Transverse colon (tissue), 4 donors: Measurements from ENCODE around the gene BBC3. TPM values are rescaled to one million over a fixed set of nuclear protein-coding genes. Genes with fewer than 3 reads are reported as not detected.
A peak's percentile ranks its signal among the peaks of the same experiment; 100 is the strongest.

Source experiments
- DNase-seq: peaks from one replicate; pipeline ENCODE4 v3.0.0-alpha.2; 2019
- H3K27ac ChIP-seq, 4 donors: fragments of 200-600 bp; sonication (generic); 2 replicates each; pipeline ENCODE4 v1.5.1; 2016 to 2018; ENCODE audit warnings: inconsistent platforms in 4 of 4
- H3K27me3 ChIP-seq: fragments of 200-600 bp; sonication (generic); 2 replicates; pipeline ENCODE4 v1.5.1; 2017; ENCODE audit warnings: inconsistent platforms
- H3K36me3 ChIP-seq, 4 donors: fragments of 200-600 bp; sonication (generic); 2 replicates each; pipeline ENCODE4 v1.5.1; 2017 to 2019; ENCODE audit warnings: inconsistent platforms in 4 of 4
- H3K4me1 ChIP-seq, 4 donors: fragments of 200-600 bp; sonication (generic); 2 replicates each; pipeline ENCODE4 v1.5.1; 2017 to 2020; ENCODE audit warnings: inconsistent platforms in 4 of 4
- H3K4me3 ChIP-seq, 4 donors: fragments of 200-600 bp; sonication (generic); 1 replicate in 1 of 4; 2 replicates in 3 of 4; pipeline versions ENCODE4 v1.5.1 to v1.6.1; 2017 to 2019; ENCODE audit warnings: inconsistent platforms in 4 of 4
- H3K9me3 ChIP-seq, 2 donors: fragments of 200-600 bp; sonication (generic); 2 replicates each; pipeline ENCODE4 v1.5.1; 2017 to 2019; ENCODE audit warnings: inconsistent platforms in 2 of 2
- EP300 ChIP-seq: sonication (generic); formaldehyde crosslinking; IDR thresholded peaks from one replicate; pipeline ENCODE4 v1.6.1; 2017; ENCODE audit warnings: antibody characterized with exemption, low read depth
- POLR2A ChIP-seq: fragments of 450-650 bp; IDR thresholded peaks from one replicate; pipeline ENCODE4 v1.6.1; 2016; ENCODE audit warnings: antibody characterized with exemption, mild to moderate bottlenecking, moderate library complexity
- POLR2AphosphoS5 ChIP-seq, 3 donors: sonication (generic); formaldehyde crosslinking; IDR thresholded peaks; one replicate each; pipeline ENCODE4 v1.6.1; 2016; ENCODE audit warnings: antibody characterized with exemption in 3 of 3
- WGBS, 2 donors: methylation state at CpG; one replicate each; pipeline ENCODE4 v1.1.5; 2018; ENCODE audit warnings: low coverage in 1 of 2; 5-methylcytosine and 5-hydroxymethylcytosine counted together
- in situ Hi-C, 4 donors: fragments of 200-750 bp; cut with MboI; loops; one replicate each; pipeline versions ENCODE4 v1.15.0 to v1.15.1; 2017; ENCODE audit warnings: low sequenced_read_pairs in 3 of 4, low pct_ligation_motif_present in 1 of 4, low pct_unique_long_range_greater_than_20kb in 1 of 4
- intact Hi-C: fragments of 100-400 bp; cut with DNase I; formaldehyde crosslinking; loops from one replicate; pipeline ENCODE4 v1.15.1; 2023; ENCODE audit warnings: low total_unique reads
- total RNA-seq, 4 donors: library from RNA; depleted of rRNA; stranded (reverse); fragments of >200 nt; gene quantifications; one replicate each; pipeline ENCODE4 v1.1.0, GENCODE V29; 2016
- TF ChIP-seq, protein P1 (sequence below), 5 experiments: fragments of 200-600 bp in 3 of 5; fragments of 450-650 bp in 2 of 5; sonication (generic) in 3 of 5; IDR thresholded peaks; 1 replicate in 2 of 5; 2 replicates in 3 of 5; pipeline ENCODE4 v1.5.1; 2016 to 2017; ENCODE audit warnings: antibody characterized with exemption in 5 of 5, inconsistent platforms in 3 of 5, mild to moderate bottlenecking in 2 of 5, moderate library complexity in 1 of 5

Gene BBC3
- total RNA-seq, 4 donors from 2014 or later = 10.9 to 31.0 (median 14.4) TPM

- peak overlapping the region; percentile 87 to 92 (median 88) for H3K27ac ChIP-seq
- 69% methylated on average over 2 of the region's 2 CpGs; no CpG with 5 or more reads in 1 of the 2 donors for WGBS, 2 donors
- H3K9me3 ChIP-seq = no peaks in the 10 kb centered on the region
- in situ Hi-C loops = no loop called here
- no peak for TF ChIP-seq POLR2AphosphoS5 (IDR thresholded peaks at IDR 0.05)
- TF ChIP-seq EP300 = no peak
- no peak for TF ChIP-seq POLR2A
- TF ChIP-seq, protein P1, sequence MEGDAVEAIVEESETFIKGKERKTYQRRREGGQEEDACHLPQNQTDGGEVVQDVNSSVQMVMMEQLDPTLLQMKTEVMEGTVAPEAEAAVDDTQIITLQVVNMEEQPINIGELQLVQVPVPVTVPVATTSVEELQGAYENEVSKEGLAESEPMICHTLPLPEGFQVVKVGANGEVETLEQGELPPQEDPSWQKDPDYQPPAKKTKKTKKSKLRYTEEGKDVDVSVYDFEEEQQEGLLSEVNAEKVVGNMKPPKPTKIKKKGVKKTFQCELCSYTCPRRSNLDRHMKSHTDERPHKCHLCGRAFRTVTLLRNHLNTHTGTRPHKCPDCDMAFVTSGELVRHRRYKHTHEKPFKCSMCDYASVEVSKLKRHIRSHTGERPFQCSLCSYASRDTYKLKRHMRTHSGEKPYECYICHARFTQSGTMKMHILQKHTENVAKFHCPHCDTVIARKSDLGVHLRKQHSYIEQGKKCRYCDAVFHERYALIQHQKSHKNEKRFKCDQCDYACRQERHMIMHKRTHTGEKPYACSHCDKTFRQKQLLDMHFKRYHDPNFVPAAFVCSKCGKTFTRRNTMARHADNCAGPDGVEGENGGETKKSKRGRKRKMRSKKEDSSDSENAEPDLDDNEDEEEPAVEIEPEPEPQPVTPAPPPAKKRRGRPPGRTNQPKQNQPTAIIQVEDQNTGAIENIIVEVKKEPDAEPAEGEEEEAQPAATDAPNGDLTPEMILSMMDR (IDR thresholded peaks at IDR 0.05) = no peak
- no peaks in the 10 kb centered on the region for H3K27me3 ChIP-seq
- H3K4me3 ChIP-seq = no peak overlapping the region
- intact Hi-C loops = no loop called here
- DNase-seq = no peak
- no peaks in the 10 kb centered on the region for H3K36me3 ChIP-seq
- H3K4me1 ChIP-seq = peaks cover 35 to 58% (median 57%) of the 10 kb centered on the region in 4 donors
These were observed 43.7 kb downstream of the BBC3 start for GRCh38 chr19:47187335-47187655.

- Histone ChIP-seq H3K9me3 (no peaks in the 10 kb centered on the region), H3K4me1 (peaks cover 35 to 58% (median 57%) of the 10 kb centered on the region in 4 donors), H3K36me3 (no peaks in the 10 kb centered on the region), H3K27ac (peak overlapping the region; percentile 87 to 92 (median 88)), H3K27me3 (no peaks in the 10 kb centered on the region), H3K4me3 (no peak overlapping the region)
- 69 to 80% methylated on average over 3 to 17 of the region's 17 CpGs for WGBS, 2 donors
- DNase-seq = peak; percentile 30
- in situ Hi-C loops (no loop called here), intact Hi-C loops (no loop called here)
- TF ChIP-seq POLR2A (no peak), EP300 (no peak), POLR2AphosphoS5 (IDR thresholded peaks at IDR 0.05) (no peak)
- TF ChIP-seq, protein P1 (IDR thresholded peaks at IDR 0.05) = no peak
These were observed 44.3 kb downstream of the BBC3 start for GRCh38 chr19:47186446-47187334.

- H3K36me3 ChIP-seq = peaks cover 0 to 3% (median 0%) of the 10 kb centered on the region in 4 donors
- peak overlapping the region in 1 of 4 donors; percentile 17 for H3K27ac ChIP-seq
- intact Hi-C loops (no loop called here), in situ Hi-C loops (no loop called here)
- no peaks in the 10 kb centered on the region for H3K9me3 ChIP-seq
- no peak for TF ChIP-seq POLR2A
- TF ChIP-seq EP300 = no peak
- TF ChIP-seq, protein P1 (IDR thresholded peaks at IDR 0.05) = no peak
- TF ChIP-seq POLR2AphosphoS5 (IDR thresholded peaks at IDR 0.05) = no peak
- no peak for DNase-seq
- whole genome bisulfite sequencing, 2 donors = 55% methylated on average over 2 of the region's 2 CpGs; no CpG with 5 or more reads in 1 of the 2 donors
- no peaks in the 10 kb centered on the region for H3K27me3 ChIP-seq
- H3K4me1 ChIP-seq = peaks cover 14 to 30% (median 29%) of the 10 kb centered on the region in 4 donors
- H3K4me3 ChIP-seq = no peak overlapping the region
These were observed 47.4 kb downstream of the BBC3 start for GRCh38 chr19:47183601-47184000.

- no peak overlapping the region for H3K27ac ChIP-seq
- peaks cover 0 to 3% (median 0%) of the 10 kb centered on the region in 4 donors for H3K36me3 ChIP-seq
- no peak overlapping the region for H3K4me3 ChIP-seq
- in situ Hi-C loops = no loop called here
- no peak for DNase-seq
- no peaks in the 10 kb centered on the region for H3K9me3 ChIP-seq
- H3K4me1 ChIP-seq = peaks cover 12 to 28% (median 17%) of the 10 kb centered on the region in 4 donors
- 74 to 75% methylated on average over 2 to 4 of the region's 4 CpGs for WGBS, 2 donors
- intact Hi-C loops = no loop called here
- no peaks in the 10 kb centered on the region for H3K27me3 ChIP-seq
- TF ChIP-seq POLR2A (no peak), EP300 (no peak), POLR2AphosphoS5 (IDR thresholded peaks at IDR 0.05) (no peak)
- TF ChIP-seq, protein P1 (IDR thresholded peaks at IDR 0.05) = no peak
These were observed 51.2 kb downstream of the BBC3 start for GRCh38 chr19:47179653-47180310.
